ENCODE results near the gene POT1.

The POT1 gene

DNA sequence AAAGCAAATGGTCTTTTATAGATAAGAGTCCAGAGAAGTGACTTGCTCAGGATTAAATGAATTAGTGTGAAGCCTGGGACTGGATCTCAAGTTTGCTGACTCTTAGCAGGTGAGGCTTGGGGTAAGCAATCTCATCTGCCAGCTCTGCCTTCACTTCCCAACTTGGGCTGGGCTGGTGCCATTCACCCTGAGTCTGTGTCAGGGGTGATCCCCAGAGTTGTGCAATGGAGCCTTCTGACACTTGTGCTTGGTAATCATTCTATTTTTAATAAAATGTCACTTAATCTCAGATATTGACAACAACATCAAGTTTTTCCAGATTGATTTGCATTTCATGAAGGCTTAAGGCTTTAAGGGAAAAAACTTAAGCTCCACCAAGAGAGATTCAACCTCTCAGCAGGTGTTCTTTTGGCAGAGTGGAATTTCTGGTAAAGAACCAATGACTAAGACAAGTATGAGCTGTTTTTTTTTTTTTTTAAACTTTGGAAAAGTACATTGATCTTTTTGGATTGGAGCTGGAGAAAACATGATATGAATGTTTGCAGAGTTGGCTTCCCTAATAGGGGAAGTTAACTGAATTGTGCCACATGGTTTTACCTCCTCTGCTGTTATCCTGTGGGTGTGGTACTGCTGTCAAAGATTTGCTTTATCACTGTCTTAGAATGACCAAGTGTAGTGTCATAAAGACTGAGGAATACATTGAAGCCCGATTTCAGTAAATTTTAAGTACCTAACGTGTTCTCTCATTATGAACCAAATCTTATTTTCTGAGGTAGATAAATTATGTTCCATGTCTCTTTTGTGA lies 115.4 kb downstream of the POT1 start:
- Histone ChIP-seq H3K27me3 (ENCODE audit: low read depth, low read length) (no peaks in the 10 kb centered on the region), H3K4me2 (ENCODE audit: low read length) (no peak overlapping the region), H3K79me2 (ENCODE audit: low read length) (no peaks in the 10 kb centered on the region), H3K36me3 (replicated peaks; ENCODE audit: low read depth, low read length) (no peaks in the 10 kb centered on the region), H3K27ac (ENCODE audit: low read length) (no peak overlapping the region), H4K20me1 (ENCODE audit: insufficient read depth, low read length) (no peaks in the 10 kb centered on the region), H2AFZ (ENCODE audit: low read depth, low read length) (no peak overlapping the region), H3K4me3 (ENCODE audit: low read length) (no peak overlapping the region), H3K4me1 (ENCODE audit: low read length) (peaks cover 4% of the 10 kb centered on the region), H3K9ac (ENCODE audit: low read length) (no peak overlapping the region), H3K9me3 (ENCODE audit: insufficient read depth, low read length) (no peaks in the 10 kb centered on the region)
- TF ChIP-seq, protein P1, sequence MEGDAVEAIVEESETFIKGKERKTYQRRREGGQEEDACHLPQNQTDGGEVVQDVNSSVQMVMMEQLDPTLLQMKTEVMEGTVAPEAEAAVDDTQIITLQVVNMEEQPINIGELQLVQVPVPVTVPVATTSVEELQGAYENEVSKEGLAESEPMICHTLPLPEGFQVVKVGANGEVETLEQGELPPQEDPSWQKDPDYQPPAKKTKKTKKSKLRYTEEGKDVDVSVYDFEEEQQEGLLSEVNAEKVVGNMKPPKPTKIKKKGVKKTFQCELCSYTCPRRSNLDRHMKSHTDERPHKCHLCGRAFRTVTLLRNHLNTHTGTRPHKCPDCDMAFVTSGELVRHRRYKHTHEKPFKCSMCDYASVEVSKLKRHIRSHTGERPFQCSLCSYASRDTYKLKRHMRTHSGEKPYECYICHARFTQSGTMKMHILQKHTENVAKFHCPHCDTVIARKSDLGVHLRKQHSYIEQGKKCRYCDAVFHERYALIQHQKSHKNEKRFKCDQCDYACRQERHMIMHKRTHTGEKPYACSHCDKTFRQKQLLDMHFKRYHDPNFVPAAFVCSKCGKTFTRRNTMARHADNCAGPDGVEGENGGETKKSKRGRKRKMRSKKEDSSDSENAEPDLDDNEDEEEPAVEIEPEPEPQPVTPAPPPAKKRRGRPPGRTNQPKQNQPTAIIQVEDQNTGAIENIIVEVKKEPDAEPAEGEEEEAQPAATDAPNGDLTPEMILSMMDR (IDR thresholded peaks at IDR 0.05; ENCODE audit: low read depth, low read length), result no peak
- TF ChIP-seq EZH2phosphoT487 (IDR thresholded peaks at IDR 0.05; ENCODE audit: low read depth), result no peak

DNA sequence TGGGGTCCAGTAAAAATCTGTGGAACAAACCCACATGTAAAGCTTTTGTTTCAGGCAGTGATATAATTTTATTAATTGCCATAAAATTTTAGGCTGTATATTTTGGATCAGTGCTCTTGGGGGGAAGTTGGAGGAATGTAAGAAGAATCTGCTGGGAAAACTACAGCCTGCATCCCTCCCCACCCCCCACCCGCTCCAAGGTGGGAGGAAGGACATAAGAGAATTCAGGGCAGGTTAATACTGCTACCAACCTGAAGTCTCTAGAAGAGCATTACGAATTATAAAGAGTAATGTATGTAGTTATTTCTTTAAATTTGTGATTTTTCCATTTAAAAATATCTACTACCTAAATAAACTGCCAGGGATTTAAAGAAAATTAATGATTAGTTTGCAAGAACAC lies 116.9 kb downstream of the POT1 start:
- H3K27ac ChIP-seq (ENCODE audit: low read length), result no peak overlapping the region
- no peaks in the 10 kb centered on the region for H3K79me2 ChIP-seq (ENCODE audit: low read length)
- peaks cover 4% of the 10 kb centered on the region for H3K4me1 ChIP-seq (ENCODE audit: low read length)
- H3K9me3 ChIP-seq (ENCODE audit: insufficient read depth, low read length), result no peaks in the 10 kb centered on the region
- no peak overlapping the region for H3K9ac ChIP-seq (ENCODE audit: low read length)
- H2AFZ ChIP-seq (ENCODE audit: low read depth, low read length), result no peak overlapping the region
- no peaks in the 10 kb centered on the region for H4K20me1 ChIP-seq (ENCODE audit: insufficient read depth, low read length)
- no peak overlapping the region for H3K4me2 ChIP-seq (ENCODE audit: low read length)
- no peaks in the 10 kb centered on the region for H3K27me3 ChIP-seq (ENCODE audit: low read depth, low read length)
- H3K36me3 ChIP-seq (replicated peaks; ENCODE audit: low read depth, low read length), result no peaks in the 10 kb centered on the region
- TF ChIP-seq EZH2phosphoT487 (IDR thresholded peaks at IDR 0.05; ENCODE audit: low read depth), result no peak
- TF ChIP-seq, protein P1 (IDR thresholded peaks at IDR 0.05; ENCODE audit: low read depth, low read length), result no peak
- no peak overlapping the region for H3K4me3 ChIP-seq (ENCODE audit: low read length)

DNA sequence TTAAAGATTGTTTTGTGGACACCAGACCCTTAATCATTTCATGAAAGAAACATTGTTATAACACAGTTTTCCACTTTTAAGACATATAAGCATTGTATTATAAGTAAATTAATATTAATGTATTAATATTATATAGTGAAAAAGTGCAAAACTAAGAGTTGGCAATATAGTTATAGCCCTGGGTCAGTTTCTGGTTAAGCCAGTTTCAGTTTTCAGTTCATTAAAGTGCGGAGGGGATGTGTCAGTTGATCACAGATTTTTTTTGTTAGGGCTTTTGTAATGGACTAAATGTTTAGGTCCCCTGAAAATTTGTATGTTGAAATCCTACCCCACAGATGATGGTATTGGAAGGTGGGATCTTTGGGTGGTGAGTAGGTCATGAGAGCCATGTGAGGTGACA lies 118.3 kb downstream of the POT1 start:
- no peaks in the 10 kb centered on the region for H3K27me3 ChIP-seq (ENCODE audit: low read depth, low read length)
- H3K4me1 ChIP-seq (ENCODE audit: low read length), result peaks cover 4% of the 10 kb centered on the region
- no peaks in the 10 kb centered on the region for H4K20me1 ChIP-seq (ENCODE audit: insufficient read depth, low read length)
- H3K36me3 ChIP-seq (replicated peaks; ENCODE audit: low read depth, low read length), result no peaks in the 10 kb centered on the region
- H3K9me3 ChIP-seq (ENCODE audit: insufficient read depth, low read length), result no peaks in the 10 kb centered on the region
- no peak overlapping the region for H3K9ac ChIP-seq (ENCODE audit: low read length)
- H3K27ac ChIP-seq (ENCODE audit: low read length), result no peak overlapping the region
- no peak overlapping the region for H3K4me2 ChIP-seq (ENCODE audit: low read length)
- no peak overlapping the region for H3K4me3 ChIP-seq (ENCODE audit: low read length)
- TF ChIP-seq, protein P1 (IDR thresholded peaks at IDR 0.05; ENCODE audit: low read depth, low read length), result no peak
- no peak for TF ChIP-seq EZH2phosphoT487 (IDR thresholded peaks at IDR 0.05; ENCODE audit: low read depth)
- H3K79me2 ChIP-seq (ENCODE audit: low read length), result no peaks in the 10 kb centered on the region
- H2AFZ ChIP-seq (ENCODE audit: low read depth, low read length), result no peak overlapping the region

DNA sequence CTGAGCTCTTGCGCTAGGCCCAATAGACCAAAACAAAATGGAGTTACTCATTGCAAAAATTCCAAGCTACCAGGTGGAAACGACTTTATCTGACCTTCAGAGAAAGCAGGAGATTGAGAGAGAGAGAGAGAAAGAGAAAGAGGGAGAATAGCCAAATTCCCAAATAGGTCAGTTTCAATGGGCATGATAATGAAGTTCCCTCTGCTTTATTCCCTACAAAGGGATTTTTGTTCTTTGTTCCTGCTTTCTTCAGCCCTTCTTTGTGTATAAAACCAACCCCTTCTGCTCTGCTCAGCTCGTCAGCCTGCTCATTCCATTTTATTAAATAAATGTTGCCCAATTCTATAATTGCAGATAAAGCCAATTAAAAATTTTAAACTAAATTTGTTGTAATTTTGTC lies 119.0 kb downstream of the POT1 start:
- Histone ChIP-seq H3K79me2 (ENCODE audit: low read length) (no peaks in the 10 kb centered on the region), H3K4me1 (ENCODE audit: low read length) (peaks cover 4% of the 10 kb centered on the region), H3K4me3 (ENCODE audit: low read length) (no peak overlapping the region), H3K9me3 (ENCODE audit: insufficient read depth, low read length) (no peaks in the 10 kb centered on the region), H3K27me3 (ENCODE audit: low read depth, low read length) (no peaks in the 10 kb centered on the region), H3K9ac (ENCODE audit: low read length) (no peak overlapping the region), H3K4me2 (ENCODE audit: low read length) (no peak overlapping the region), H2AFZ (ENCODE audit: low read depth, low read length) (no peak overlapping the region), H4K20me1 (ENCODE audit: insufficient read depth, low read length) (no peaks in the 10 kb centered on the region), H3K27ac (ENCODE audit: low read length) (no peak overlapping the region), H3K36me3 (replicated peaks; ENCODE audit: low read depth, low read length) (no peaks in the 10 kb centered on the region)
- TF ChIP-seq, protein P1 (IDR thresholded peaks at IDR 0.05; ENCODE audit: low read depth, low read length), result no peak
- no peak for TF ChIP-seq EZH2phosphoT487 (IDR thresholded peaks at IDR 0.05; ENCODE audit: low read depth)

Measured in OCI-LY3 (cell line).